HepG2 (cell line): ENCODE data around the gene GATAD2B. TPM values are rescaled to one million over a fixed set of nuclear protein-coding genes. Genes with fewer than 3 reads are reported as not detected.

Source experiments
- E2F2 ChIP-seq: sonication (generic); formaldehyde crosslinking; IDR thresholded peaks from 2 replicates; pipeline ENCODE4 v1.4.0; 2020; ENCODE audit warnings: missing genetic modification reagents, borderline replicate concordance
- IKZF4 ChIP-seq: sonication (generic); formaldehyde crosslinking; IDR thresholded peaks from 2 replicates; pipeline ENCODE4 v1.5.1; 2020; ENCODE audit warnings: borderline replicate concordance, mild to moderate bottlenecking, low read depth, missing genetic modification reagents; ENCODE audit errors: not compliant biosample characterization
- PATZ1 ChIP-seq: sonication (generic); formaldehyde crosslinking; IDR thresholded peaks from 2 replicates; pipeline ENCODE4 v1.4.0; 2020; ENCODE audit warnings: missing genetic modification reagents
- TERF1 ChIP-seq: sonication (generic); formaldehyde crosslinking; IDR thresholded peaks from 2 replicates; pipeline ENCODE4 v1.8.0; 2022; ENCODE audit warnings: mild to moderate bottlenecking, missing genetic modification reagents, moderate library complexity
- ZBTB33 ChIP-seq: sonication (generic); formaldehyde crosslinking; IDR thresholded peaks from 2 replicates; pipeline ENCODE4 v1.4.0; 2020; ENCODE audit warnings: missing genetic modification reagents
- ZNF33B ChIP-seq: sonication (generic); formaldehyde crosslinking; IDR thresholded peaks from 2 replicates; pipeline ENCODE4 v1.5.1; 2020; ENCODE audit warnings: mild to moderate bottlenecking, missing genetic modification reagents
- polyA plus RNA-seq, 8 experiments: library from polyadenylated mRNA; depleted of rRNA in 3 of 8; stranded (reverse) in 7 of 8; unstranded in 1 of 8; fragments of >200 nt; fragmentation: Illumina TruSeq in 4 of 8; extraction: Trizol in 4 of 8; gene quantifications; 2 replicates each; pipeline versions ENCODE4 v1.2.1 to v1.2.3, GENCODE V29; 2011 to 2016; ENCODE audit warnings: low read depth in 4 of 8, missing spikeins in 1 of 8, mixed read lengths in 1 of 8; ENCODE audit not compliant: insufficient read depth in 1 of 8
- total RNA-seq, 5 experiments: library from RNA; depleted of rRNA; stranded (reverse); fragments of >200 nt; fragmentation: Illumina TruSeq; extraction: Trizol; gene quantifications; 2 replicates each; pipeline ENCODE4 v1.2.3, GENCODE V29; 2016; ENCODE audit warnings: low read depth in 1 of 5

GATAD2B gene
- total and polyA plus RNA-seq, 2 of the 13 experiments (the other 11 are each of a cell fraction or from before 2014, with no cell fraction given), result 3.2 to 5.2 TPM

- TF ChIP-seq ZBTB33 (CRISPR knock-in tag) (peak; percentile 93), E2F2 (CRISPR knock-in tag) (no peak), PATZ1 (CRISPR knock-in tag) (peak; percentile 81), IKZF4 (CRISPR knock-in tag) (no peak), ZNF33B (CRISPR knock-in tag) (no peak), TERF1 (CRISPR knock-in tag) (no peak)
Measured at GRCh38 chr1:153774780-153775457, 147.9 kb downstream of the GATAD2B start, which contains the start of gene SLC27A3 (continued).
